GM23248 (cell line): Measurements from ENCODE around the gene RBMS3. TPM values are rescaled to one million over a fixed set of nuclear protein-coding genes. Genes with fewer than 3 reads are reported as not detected.

Experiments used
- DNase-seq: peaks from one replicate; pipeline ENCODE4 v3.0.0-alpha.2; 2015
- H2AFZ ChIP-seq: fragments of 200-600 bp; sonication (generic); 2 replicates; pipeline ENCODE4 v1.6.1; 2016; ENCODE audit warnings: antibody characterized with exemption
- H3F3A ChIP-seq: fragments of 200-600 bp; sonication (generic); 2 replicates; pipeline ENCODE4 v1.6.1; 2016; ENCODE audit warnings: mild to moderate bottlenecking, antibody characterized with exemption, mixed run types; ENCODE audit not compliant: insufficient read depth
- H3K27ac ChIP-seq: fragments of 200-600 bp; sonication (generic); 2 replicates; pipeline ENCODE4 v1.5.1; 2016; ENCODE audit warnings: mild to moderate bottlenecking
- H3K27me3 ChIP-seq: fragments of 200-600 bp; sonication (generic); replicated peaks from 2 replicates; pipeline ENCODE4 v1.6.1; 2016; ENCODE audit warnings: mild to moderate bottlenecking; ENCODE audit not compliant: insufficient read depth
- H3K36me3 ChIP-seq: fragments of 200-600 bp; sonication (generic); 2 replicates; pipeline ENCODE4 v1.6.1; 2016; ENCODE audit warnings: low read depth, mild to moderate bottlenecking
- H3K4me1 ChIP-seq: fragments of 200-600 bp; sonication (generic); 2 replicates; pipeline ENCODE4 v1.6.1; 2016; ENCODE audit warnings: mild to moderate bottlenecking; ENCODE audit not compliant: insufficient read depth
- H3K4me2 ChIP-seq: fragments of 200-600 bp; sonication (generic); one replicate; pipeline ENCODE4 v1.6.1; 2016; ENCODE audit warnings: mild to moderate bottlenecking; ENCODE audit not compliant: unreplicated experiment
- H3K4me3 ChIP-seq: fragments of 200-600 bp; sonication (generic); 2 replicates; pipeline ENCODE4 v1.5.1; 2016; ENCODE audit warnings: mild to moderate bottlenecking
- H3K79me2 ChIP-seq: fragments of 200-600 bp; sonication (generic); 2 replicates; pipeline ENCODE4 v1.6.1; 2016; ENCODE audit warnings: mild to moderate bottlenecking; ENCODE audit not compliant: insufficient read depth
- H3K9ac ChIP-seq: fragments of 200-600 bp; sonication (generic); 2 replicates; pipeline ENCODE4 v1.6.1; 2016; ENCODE audit warnings: mild to moderate bottlenecking
- H3K9me2 ChIP-seq: fragments of 200-600 bp; sonication (generic); 2 replicates; pipeline ENCODE4 v1.6.1; 2016; ENCODE audit warnings: mixed run types, mild to moderate bottlenecking, moderate library complexity; ENCODE audit not compliant: insufficient read depth
- H3K9me3 ChIP-seq: fragments of 200-600 bp; sonication (generic); one replicate; pipeline ENCODE4 v1.6.1; 2017; ENCODE audit warnings: low read depth
- H4K20me1 ChIP-seq: fragments of 200-600 bp; sonication (generic); 2 replicates; pipeline ENCODE4 v1.6.0; 2016; ENCODE audit not compliant: insufficient read depth
- EZH2 ChIP-seq: fragments of 200-600 bp; sonication (generic); IDR thresholded peaks from 2 replicates; pipeline ENCODE4 v1.6.1; 2018; ENCODE audit warnings: antibody characterized with exemption, mild to moderate bottlenecking; ENCODE audit not compliant: insufficient read depth, poor library complexity, severe bottlenecking
- EZH2phosphoT487 ChIP-seq: fragments of 200-600 bp; sonication (generic); IDR thresholded peaks from 2 replicates; pipeline ENCODE4 v1.6.1; 2018; ENCODE audit warnings: antibody characterized with exemption, moderate library complexity, mild to moderate bottlenecking, low read depth; ENCODE audit not compliant: insufficient read depth
- whole genome bisulfite sequencing, 2 experiments: methylation state at CpG; one replicate each; pipeline ENCODE4 v1.1.6; 2015 to 2017; ENCODE audit warnings: low lambda C conversion rate in 2 of 2, low coverage in 1 of 2; ENCODE audit errors: missing lambda C conversion rate in 2 of 2; 5-methylcytosine and 5-hydroxymethylcytosine counted together
- in situ Hi-C: fragments of 300-500 bp; cut with MboI; formaldehyde crosslinking; loops from 2 replicates; pipeline ENCODE4 v1.15.0; 2020
- polyA plus RNA-seq: library from polyadenylated mRNA; unstranded; fragments of >200 nt; fragmentation: Nextera tagmentation; extraction: Ambion mirVana; gene quantifications from 2 replicates; pipeline ENCODE4 v1.2.1, GENCODE V29; 2016
- total RNA-seq: library from RNA; depleted of rRNA; stranded (reverse); fragments of >200 nt; shearing (Covaris generic); gene quantifications from 2 replicates; pipeline ENCODE4 v1.2.3, GENCODE V29; 2014

RBMS3 gene
- total and polyA plus RNA-seq, 2 experiments from 2014 or later = 40.0 to 94.3 TPM

GRCh38 chr3:29454161-29454611, 173.3 kb downstream of the RBMS3 start:
- no peaks in the 10 kb centered on the region; the same call in 1 of the 2 replicates for H3K36me3 ChIP-seq
- no peaks in the 10 kb centered on the region for H3K4me1 ChIP-seq
- no peaks in the 10 kb centered on the region for H4K20me1 ChIP-seq
- peaks cover 55% of the 10 kb centered on the region for H3K79me2 ChIP-seq
- no peaks in the 10 kb centered on the region for H3K9me2 ChIP-seq
- no peak overlapping the region for H3K27ac ChIP-seq
- no peak overlapping the region for H3K4me2 ChIP-seq
- DNase-seq = no peak
- no peak overlapping the region for H3K9ac ChIP-seq
- no peaks in the 10 kb centered on the region; the same call in 1 of the 2 replicates for H3F3A ChIP-seq
- in situ Hi-C loops = no loop called here
- H3K9me3 ChIP-seq = no peaks in the 10 kb centered on the region
- H3K27me3 ChIP-seq = no peaks in the 10 kb centered on the region
- TF ChIP-seq EZH2 = no peak
- no peak for TF ChIP-seq EZH2phosphoT487
- WGBS, 2 experiments = 93 to 94% methylated on average over 5 of the region's 5 CpGs
- no peak overlapping the region for H3K4me3 ChIP-seq
- H2AFZ ChIP-seq = no peak overlapping the region

DNA sequence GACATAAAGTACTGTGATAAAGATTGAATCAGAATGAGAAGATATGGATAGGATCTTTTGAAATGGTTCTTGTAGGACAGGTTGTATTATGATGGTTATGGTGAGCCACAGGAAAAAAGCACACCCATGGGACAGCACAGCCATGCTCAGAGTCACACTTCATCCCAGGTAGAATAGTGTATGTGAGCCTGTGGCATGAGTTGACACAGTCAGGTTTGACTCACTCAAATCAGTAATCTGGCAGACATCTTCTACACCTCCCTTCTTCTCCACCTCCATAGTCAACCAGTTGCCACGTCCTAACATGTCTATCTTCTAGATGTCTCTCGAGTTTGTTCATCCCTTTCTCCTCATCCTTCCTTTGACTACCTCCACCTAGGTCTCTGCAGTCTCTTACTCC, 176.0 kb downstream of the RBMS3 start:
- no peak for DNase-seq
- Histone ChIP-seq H3K27me3 (no peaks in the 10 kb centered on the region), H3K4me1 (no peaks in the 10 kb centered on the region), H3K36me3 (no peaks in the 10 kb centered on the region; the same call in 1 of the 2 replicates), H3K27ac (no peak overlapping the region), H3K79me2 (peaks cover 53% of the 10 kb centered on the region), H4K20me1 (no peaks in the 10 kb centered on the region), H3K9ac (no peak overlapping the region), H3F3A (no peaks in the 10 kb centered on the region; the same call in 1 of the 2 replicates), H2AFZ (no peak overlapping the region), H3K9me2 (no peaks in the 10 kb centered on the region; the same call in 1 of the 2 replicates), H3K4me2 (no peak overlapping the region), H3K9me3 (no peaks in the 10 kb centered on the region), H3K4me3 (no peak overlapping the region)
- 100% methylated on average over 2 of the region's 2 CpGs for WGBS, 2 experiments
- TF ChIP-seq EZH2phosphoT487 (no peak), EZH2 (no peak)
- in situ Hi-C loops = no loop called here

- Histone ChIP-seq H3K4me3 (no peak overlapping the region), H3K9me2 (no peaks in the 10 kb centered on the region; the same call in 1 of the 2 replicates), H3K27me3 (no peaks in the 10 kb centered on the region), H3K4me2 (no peak overlapping the region), H3F3A (0 out of 2 replicates have a peak, but pooled peaks cover 4% of the 10 kb centered on the region), H3K79me2 (peaks cover 66% of the 10 kb centered on the region), H2AFZ (no peak overlapping the region), H4K20me1 (no peaks in the 10 kb centered on the region), H3K9ac (no peak overlapping the region), H3K36me3 (peaks cover 6% of the 10 kb centered on the region), H3K4me1 (peaks cover 11% of the 10 kb centered on the region; the same call in 1 of the 2 replicates), H3K27ac (no peak overlapping the region), H3K9me3 (no peaks in the 10 kb centered on the region)
- 93 to 100% methylated on average over 3 of the region's 3 CpGs for WGBS, 2 experiments
- in situ Hi-C loops = no loop called here
- TF ChIP-seq EZH2phosphoT487 = no peak
- no peak for TF ChIP-seq EZH2
- no peak for DNase-seq
Measured at GRCh38 chr3:29463304-29463703, 182.4 kb downstream of the RBMS3 start.

DNA sequence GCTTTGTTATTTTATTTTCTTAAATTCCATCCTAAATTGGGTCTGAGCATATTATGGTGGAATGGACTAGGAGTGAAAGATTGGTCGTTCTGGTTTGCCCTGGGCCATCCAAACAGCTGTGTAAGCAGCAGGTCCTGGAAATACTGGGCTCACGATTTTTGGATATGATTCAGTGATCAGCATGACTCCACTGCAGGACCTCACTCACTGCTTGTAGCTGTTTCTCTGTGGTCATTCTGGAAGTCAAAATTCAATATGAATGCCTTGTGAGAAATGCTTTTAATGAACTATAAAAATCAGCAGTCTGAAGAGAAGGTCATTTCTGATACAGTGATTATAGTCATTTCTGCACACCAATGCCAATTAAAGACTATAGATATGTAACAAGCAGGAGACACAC, 185.0 kb downstream of the RBMS3 start:
- Histone ChIP-seq H3K36me3 (peaks cover 6% of the 10 kb centered on the region; the same call in 1 of the 2 replicates), H3F3A (0 out of 2 replicates have a peak, but pooled peaks cover 4% of the 10 kb centered on the region), H3K9me3 (no peaks in the 10 kb centered on the region), H4K20me1 (no peaks in the 10 kb centered on the region), H3K27ac (peak overlapping the region; percentile 5; the same call in 1 of the 2 replicates), H2AFZ (no peak overlapping the region), H3K4me1 (peaks cover 11% of the 10 kb centered on the region; the same call in 1 of the 2 replicates), H3K9ac (no peak overlapping the region), H3K79me2 (peaks cover 53% of the 10 kb centered on the region), H3K9me2 (no peaks in the 10 kb centered on the region; the same call in 1 of the 2 replicates), H3K4me3 (no peak overlapping the region), H3K27me3 (no peaks in the 10 kb centered on the region), H3K4me2 (no peak overlapping the region)
- peak; percentile 74 for DNase-seq
- 5 to 11% methylated on average over 2 of the region's 2 CpGs for WGBS, 2 experiments
- no peak for TF ChIP-seq EZH2
- no peak for TF ChIP-seq EZH2phosphoT487
- in situ Hi-C loops = no loop called here
